ENCODE data around the gene SAMD4B.
"Not testable (repeated sequence)": the region's sequence is repeated elsewhere in the genome, so short reads cannot be mapped to it uniquely, and the experiment has no call there.

The SAMD4B gene

GRCh38 chr19:39341719-39342604 is at the start of gene SAMD4B:
SAMD4B (plus strand) TSS chr19:39342421; CDS start chr19:39356894, 14,473 bp downstream.
- peak; percentile 98 for DNase-seq (ENCODE audit: low read depth in 2 of 2)

- no peak for DNase-seq (ENCODE audit: low read depth in 2 of 2)
Observed at GRCh38 chr19:39293394-39293793, 48.8 kb upstream of the SAMD4B start.

- no peak for DNase-seq (ENCODE audit: low read depth in 2 of 2)
Observed at GRCh38 chr19:39296055-39296645, 46.1 kb upstream of the SAMD4B start, which contains the start of gene IFNL1. IFNL1 (plus strand) TSS chr19:39296407; CDS start chr19:39296422, 15 bp downstream.

GRCh38 chr19:39296906-39297305 is 45.3 kb upstream of the SAMD4B start:
- DNase-seq (ENCODE audit: low read depth in 2 of 2): no peak

- peak; percentile 26 to 29 for DNase-seq (ENCODE audit: low read depth in 2 of 2)
Observed at GRCh38 chr19:39297931-39298634, 44.1 kb upstream of the SAMD4B start.

- no peak for DNase-seq (ENCODE audit: low read depth in 2 of 2)
Observed at GRCh38 chr19:39299404-39299803, 42.8 kb upstream of the SAMD4B start.

GRCh38 chr19:39299832-39300231 is 42.4 kb upstream of the SAMD4B start:
- no peak for DNase-seq (ENCODE audit: low read depth in 2 of 2)

- no peak for DNase-seq (ENCODE audit: low read depth in 2 of 2)
Observed at GRCh38 chr19:39301021-39301420, 41.2 kb upstream of the SAMD4B start.

- DNase-seq (ENCODE audit: low read depth in 2 of 2): no peak
Observed at GRCh38 chr19:39301562-39301961, 40.7 kb upstream of the SAMD4B start.

GRCh38 chr19:39303373-39304184 is 38.6 kb upstream of the SAMD4B start:
- DNase-seq (ENCODE audit: low read depth in 2 of 2): no peak

GRCh38 chr19:39304185-39304513 is 38.1 kb upstream of the SAMD4B start:
- DNase-seq (ENCODE audit: low read depth in 2 of 2): no peak

- no peak for DNase-seq (ENCODE audit: low read depth in 2 of 2)
Observed at GRCh38 chr19:39304701-39305571, 37.3 kb upstream of the SAMD4B start.

GRCh38 chr19:39306075-39306474 is 36.1 kb upstream of the SAMD4B start:
- DNase-seq (ENCODE audit: low read depth in 2 of 2): no peak

- no peak for DNase-seq (ENCODE audit: low read depth in 2 of 2)
Observed at GRCh38 chr19:39307046-39307821, 35.0 kb upstream of the SAMD4B start.

GRCh38 chr19:39307822-39308530 is 34.2 kb upstream of the SAMD4B start:
- DNase-seq (ENCODE audit: low read depth in 2 of 2): no peak

- DNase-seq (ENCODE audit: low read depth in 2 of 2): no peak
Observed at GRCh38 chr19:39308531-39309304, 33.5 kb upstream of the SAMD4B start.

- not testable (repeated sequence) for DNase-seq (ENCODE audit: low read depth in 2 of 2)
Observed at GRCh38 chr19:39309305-39309670, 32.9 kb upstream of the SAMD4B start.

- no peak for DNase-seq (ENCODE audit: low read depth in 2 of 2)
Observed at GRCh38 chr19:39310558-39311311, 31.5 kb upstream of the SAMD4B start.

Data from stimulated activated CD8-positive, alpha-beta memory T cell treated with anti-CD3 and anti-CD28 coated beads, Interleukin-7, amount 100 ng/mL, for 1 hour (primary cell).